GM12878 (cell line): ENCODE data around the gene BOLA1. TPM values are rescaled to one million over a fixed set of nuclear protein-coding genes. Genes with fewer than 3 reads are reported as not detected.

ENCODE experiments used
- ATAC-seq: fragments of 200-7000 bp; cut with Tn5 transposase; 3 replicates; pipeline ENCODE4 v1.9.1; 2020; ENCODE audit warnings: mild to moderate bottlenecking, moderate library complexity
- BruUV-seq: library from RNA; stranded (reverse); fragments of 400-500 nt; replicated peaks from 2 replicates; lab custom pipeline; 2021; lab: Mats Ljungman, UMichigan
- CTCF ChIA-PET: fragments of 300-600 bp; sonication (Branson Sonifier 250); formaldehyde crosslinking; extraction: SDS; loops from one replicate; lab custom pipeline; 2021; ENCODE audit warnings: inconsistent platforms; lab: Yijun Ruan, JAX
- POLR2A ChIA-PET: fragments of 350-600 bp; formaldehyde crosslinking; extraction: SDS; loops from one replicate; lab custom pipeline; 2021; ENCODE audit warnings: inconsistent platforms; lab: Charles Lee
- RAD21 ChIA-PET: fragments of 300-600 bp; sonication (Branson Sonifier 250); formaldehyde crosslinking; loops from one replicate; lab custom pipeline; 2023; ENCODE audit warnings: antibody characterized with exemption; ENCODE audit not compliant: unreplicated experiment; lab: Charles Lee
- SMC1A ChIA-PET: fragments of 300-600 bp; sonication (Branson Sonifier 250); formaldehyde crosslinking; loops from one replicate; lab custom pipeline; 2023; ENCODE audit not compliant: unreplicated experiment, uncharacterized antibody; lab: Charles Lee
- DNase-seq: peaks from one replicate; pipeline ENCODE4 v3.0.0-alpha.2; 2011; ENCODE audit warnings: low read depth, low spot score
- FAIRE-seq: peaks from 3 replicates; lab custom pipeline; 2011; peaks lifted over from hg19 to GRCh38; lab: Jason Lieb, UNC
- H2AFZ ChIP-seq: 2 replicates; pipeline ENCODE4 v1.6.0; 2011; ENCODE audit warnings: low read depth, low read length, control low read depth; ENCODE audit not compliant: control insufficient read depth
- H3K27ac ChIP-seq: 2 replicates; pipeline ENCODE4 v1.5.1; 2011; ENCODE audit warnings: control low read depth; ENCODE audit not compliant: control insufficient read depth, insufficient read depth
- H3K27me3 ChIP-seq, 2 experiments: replicated peaks in 1 of 2; 2 replicates each; pipeline versions ENCODE4 v1.6.0 to v1.6.1; 2011; ENCODE audit warnings: low read length in 1 of 2; ENCODE audit not compliant: control insufficient read depth in 2 of 2, insufficient read depth in 2 of 2
- H3K36me3 ChIP-seq, 2 experiments: 2 replicates each; pipeline ENCODE4 v1.5.1; 2011; ENCODE audit warnings: low read length in 1 of 2; ENCODE audit not compliant: control insufficient read depth in 2 of 2, insufficient read depth in 2 of 2
- H3K4me1 ChIP-seq: 2 replicates; pipeline ENCODE4 v1.6.1; 2011; ENCODE audit warnings: mild to moderate bottlenecking, low read length, moderate library complexity, mixed read lengths; ENCODE audit not compliant: control insufficient read depth, insufficient read depth
- H3K4me2 ChIP-seq: 2 replicates; pipeline ENCODE4 v1.6.0; 2011; ENCODE audit warnings: control low read depth; ENCODE audit not compliant: control insufficient read depth, insufficient read depth
- H3K4me3 ChIP-seq: fragments of 200-600 bp; sonication (generic); 2 replicates; pipeline ENCODE4 v1.5.1; 2016
- H3K79me2 ChIP-seq: 2 replicates; pipeline ENCODE4 v1.6.0; 2011; ENCODE audit warnings: low read length; ENCODE audit not compliant: control insufficient read depth, insufficient read depth
- H3K9ac ChIP-seq: 2 replicates; pipeline ENCODE4 v1.8.0; 2011; ENCODE audit warnings: low read length, control low read depth, mixed read lengths; ENCODE audit not compliant: control insufficient read depth, insufficient read depth
- H3K9me3 ChIP-seq: replicated peaks from 3 replicates; pipeline ENCODE4 v1.5.1; 2011; ENCODE audit warnings: mild to moderate bottlenecking, low read length; ENCODE audit not compliant: control insufficient read depth, insufficient read depth
- H4K20me1 ChIP-seq: 2 replicates; pipeline ENCODE4 v1.6.0; 2011; ENCODE audit not compliant: control insufficient read depth, insufficient read depth
- CHD1 ChIP-seq: IDR thresholded peaks from 2 replicates; pipeline ENCODE4 v1.6.1; 2012; ENCODE audit warnings: low read depth, low read length, improper control_type of control experiment
- LARP7 ChIP-seq: fragments of 450-650 bp; IDR thresholded peaks from 2 replicates; pipeline ENCODE4 v1.6.1; 2017; ENCODE audit warnings: mild to moderate bottlenecking
- MYC ChIP-seq: IDR thresholded peaks from 2 replicates; pipeline ENCODE4 v1.6.1; 2011; ENCODE audit warnings: mild to moderate bottlenecking, low read length, moderate library complexity, inconsistent platforms; ENCODE audit not compliant: insufficient read depth, insufficient replicate concordance, insufficient read length, severe bottlenecking
- POU2F2 ChIP-seq: IDR thresholded peaks from 3 replicates; pipeline ENCODE4 v1.6.1; 2011; ENCODE audit warnings: low read depth, mild to moderate bottlenecking, low read length, borderline replicate concordance
- RAD51 ChIP-seq: fragments of 450-650 bp; IDR thresholded peaks from 2 replicates; pipeline ENCODE4 v1.6.1; 2016; ENCODE audit warnings: moderate library complexity, mild to moderate bottlenecking, inconsistent platforms
- RFX5 ChIP-seq: IDR thresholded peaks from 2 replicates; pipeline ENCODE4 v1.6.1; 2011; ENCODE audit warnings: low read depth, low read length, improper control_type of control experiment
- ZSCAN29 ChIP-seq: fragments of 450-650 bp; IDR thresholded peaks from 2 replicates; pipeline ENCODE4 v1.6.1; 2017; ENCODE audit warnings: mild to moderate bottlenecking, moderate library complexity
- WGBS: methylation state at CpG from one replicate; pipeline ENCODE4 v1.1.6; 2016; ENCODE audit warnings: low lambda C conversion rate; ENCODE audit not compliant: insufficient replicate concordance, insufficient coverage; ENCODE audit errors: missing lambda C conversion rate; 5-methylcytosine and 5-hydroxymethylcytosine counted together
- in situ Hi-C: fragments of 300-500 bp; cut with MboI; formaldehyde crosslinking; loops from 9 replicates; pipeline ENCODE4 v1.14.3; 2018; ENCODE audit warnings: mixed read lengths
- intact Hi-C: fragments of 100-400 bp; cut with micrococcal nuclease; formaldehyde crosslinking; loops from one replicate; pipeline ENCODE4 v1.14.2; 2022; ENCODE audit not compliant: unreplicated experiment
- polyA plus RNA-seq, 11 experiments: library from polyadenylated mRNA; depleted of rRNA in 4 of 11; unstranded in 6 of 11; stranded (reverse) in 5 of 11; fragments of >200 nt; fragmentation: Nextera tagmentation in 4 of 11; fragmentation: Illumina TruSeq in 1 of 11; extraction: Ambion mirVana in 4 of 11; extraction: Trizol in 1 of 11; gene quantifications; 1 replicate in 1 of 11; 2 replicates in 10 of 11; pipeline versions ENCODE4 v1.2.1 to v1.2.3, GENCODE V29; 2011 to 2016; ENCODE audit warnings: inconsistent platforms in 2 of 11, missing spikeins in 2 of 11, low read depth in 1 of 11
- total RNA-seq, 4 experiments: library from RNA; depleted of rRNA in 3 of 4; stranded (reverse); fragments of >200 nt in 3 of 4; fragmentation: Illumina TruSeq in 1 of 4; extraction: Trizol in 1 of 4; gene quantifications; 2 replicates each; pipeline versions ENCODE4 v1.2.1 to v1.2.3, GENCODE V29; 2013 to 2021
- TF ChIP-seq, protein P1 (sequence below): IDR thresholded peaks from 2 replicates; pipeline ENCODE4 v1.6.1; 2012; ENCODE audit warnings: low read depth, low read length, improper control_type of control experiment
- TF ChIP-seq, protein P2 (sequence below): IDR thresholded peaks from 2 replicates; pipeline ENCODE4 v1.6.1; 2011; ENCODE audit warnings: borderline replicate concordance, low read depth, mild to moderate bottlenecking, moderate library complexity, low read length; ENCODE audit not compliant: insufficient read depth, poor library complexity, severe bottlenecking

The BOLA1 gene
- total and polyA plus RNA-seq, 10 of the 15 experiments (the other 5 are each of a cell fraction or from before 2014, with no cell fraction given), result 0.74 to 18.7 (median 11.3) TPM

DNA sequence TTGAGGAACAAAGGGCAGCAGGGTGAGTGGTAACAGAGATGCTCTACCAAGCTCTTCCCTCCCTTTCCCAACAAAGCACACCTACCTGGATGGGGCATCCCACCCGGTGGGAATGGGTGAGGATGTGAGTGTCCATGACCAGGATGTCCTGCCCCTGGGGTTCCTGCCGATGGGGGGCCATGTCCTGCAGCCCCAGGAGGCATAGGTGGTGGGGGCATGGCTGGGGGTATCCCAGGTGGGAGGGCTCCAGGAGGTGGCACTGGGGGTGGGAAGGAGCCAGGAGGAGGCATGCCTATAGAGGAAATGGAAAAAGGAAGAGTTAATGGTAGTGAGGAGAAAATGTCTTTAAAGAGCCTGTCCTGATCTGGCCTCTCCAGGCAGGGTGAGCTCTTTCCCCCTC is 26.4 kb downstream of the BOLA1 start:
- no peak for ATAC-seq
- peaks cover 7 to 11% of the 10 kb centered on the region in 2 experiments for H3K36me3 ChIP-seq
- DNase-seq, result no peak
- H3K79me2 ChIP-seq, result peaks cover 28% of the 10 kb centered on the region
- in situ Hi-C loops, result no loop called here
- no peak overlapping the region for H3K9ac ChIP-seq
- RAD21 ChIA-PET, result no interaction called here
- H3K4me3 ChIP-seq, result peak overlapping the region; percentile 99; the same call in 1 of the 2 replicates
- WGBS, result 89% methylated on average over 2 of the region's 2 CpGs
- peak overlapping the region; percentile 85 for H3K4me2 ChIP-seq
- H2AFZ ChIP-seq, result no peak overlapping the region
- no peak for FAIRE-seq
- H3K27me3 ChIP-seq, result no peaks in the 10 kb centered on the region
- H4K20me1 ChIP-seq, result no peaks in the 10 kb centered on the region
- POLR2A ChIA-PET, result no interaction called here
- intact Hi-C loops, result no loop called here
- no peaks in the 10 kb centered on the region for H3K9me3 ChIP-seq
- no TSS peak for BruUV-seq
- peaks cover 10% of the 10 kb centered on the region for H3K4me1 ChIP-seq
- CTCF ChIA-PET, result interaction anchor here (1.0 to 2.1 kb wide), 3 partner anchors 37 to 42 kb away, joined by 3 to 6 read pairs (median 4); no protein-coding TSS in a partner anchor
- no peak for TF ChIP-seq LARP7
- no peak for TF ChIP-seq CHD1
- TF ChIP-seq MYC, result no peak
- TF ChIP-seq RFX5, result no peak
- TF ChIP-seq, protein P1, sequence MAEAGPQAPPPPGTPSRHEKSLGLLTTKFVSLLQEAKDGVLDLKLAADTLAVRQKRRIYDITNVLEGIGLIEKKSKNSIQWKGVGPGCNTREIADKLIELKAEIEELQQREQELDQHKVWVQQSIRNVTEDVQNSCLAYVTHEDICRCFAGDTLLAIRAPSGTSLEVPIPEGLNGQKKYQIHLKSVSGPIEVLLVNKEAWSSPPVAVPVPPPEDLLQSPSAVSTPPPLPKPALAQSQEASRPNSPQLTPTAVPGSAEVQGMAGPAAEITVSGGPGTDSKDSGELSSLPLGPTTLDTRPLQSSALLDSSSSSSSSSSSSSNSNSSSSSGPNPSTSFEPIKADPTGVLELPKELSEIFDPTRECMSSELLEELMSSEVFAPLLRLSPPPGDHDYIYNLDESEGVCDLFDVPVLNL, result no peak
- no peak for TF ChIP-seq RAD51
- no peak for TF ChIP-seq ZSCAN29
- TF ChIP-seq POU2F2, result no peak
- TF ChIP-seq, protein P2, sequence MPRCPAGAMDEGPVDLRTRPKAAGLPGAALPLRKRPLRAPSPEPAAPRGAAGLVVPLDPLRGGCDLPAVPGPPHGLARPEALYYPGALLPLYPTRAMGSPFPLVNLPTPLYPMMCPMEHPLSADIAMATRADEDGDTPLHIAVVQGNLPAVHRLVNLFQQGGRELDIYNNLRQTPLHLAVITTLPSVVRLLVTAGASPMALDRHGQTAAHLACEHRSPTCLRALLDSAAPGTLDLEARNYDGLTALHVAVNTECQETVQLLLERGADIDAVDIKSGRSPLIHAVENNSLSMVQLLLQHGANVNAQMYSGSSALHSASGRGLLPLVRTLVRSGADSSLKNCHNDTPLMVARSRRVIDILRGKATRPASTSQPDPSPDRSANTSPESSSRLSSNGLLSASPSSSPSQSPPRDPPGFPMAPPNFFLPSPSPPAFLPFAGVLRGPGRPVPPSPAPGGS, result no peak
- TF ChIP-seq, all 136 proteins: peak for 0
- no peak overlapping the region for H3K27ac ChIP-seq
- SMC1A ChIA-PET, result interaction anchor here (1.4 kb wide), 1 partner anchor 37 kb away, joined by 3 read pairs; no protein-coding TSS in a partner anchor
